PC-9 (cell line): ENCODE results near the gene FCRLB.

ENCODE experiments used
- EZH2 ChIP-seq: fragments of 200-600 bp; sonication (generic); IDR thresholded peaks from 2 replicates; pipeline ENCODE4 v1.8.0; 2017; ENCODE audit warnings: antibody characterized with exemption, low read depth
- TF ChIP-seq, protein P1 (sequence below): fragments of 200-600 bp; sonication (generic); conservative IDR thresholded peaks from 2 replicates; pipeline ENCODE4 v1.6.1; 2017; ENCODE audit warnings: mixed run types, antibody characterized with exemption, mild to moderate bottlenecking, moderate library complexity

DNA sequence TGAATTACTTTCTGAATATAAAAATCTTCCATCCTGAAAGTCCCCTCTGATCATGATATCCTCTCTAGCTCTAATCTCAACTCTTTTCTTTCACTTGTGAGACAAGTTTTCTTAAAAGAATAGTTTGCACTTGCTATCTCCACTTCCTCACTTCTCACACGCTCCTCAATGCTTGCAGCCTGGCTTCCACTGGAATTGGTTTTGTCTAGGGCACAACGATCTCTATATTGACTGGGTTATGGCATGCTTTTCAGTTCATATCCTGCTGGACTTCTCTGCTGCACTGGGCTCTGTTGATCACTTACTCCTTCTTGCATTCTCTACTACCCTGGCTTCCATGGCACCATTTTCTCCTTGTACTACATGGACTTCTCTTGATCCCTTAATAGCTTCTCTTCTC is 13.8 kb upstream of the FCRLB start:
- TF ChIP-seq, protein P1, sequence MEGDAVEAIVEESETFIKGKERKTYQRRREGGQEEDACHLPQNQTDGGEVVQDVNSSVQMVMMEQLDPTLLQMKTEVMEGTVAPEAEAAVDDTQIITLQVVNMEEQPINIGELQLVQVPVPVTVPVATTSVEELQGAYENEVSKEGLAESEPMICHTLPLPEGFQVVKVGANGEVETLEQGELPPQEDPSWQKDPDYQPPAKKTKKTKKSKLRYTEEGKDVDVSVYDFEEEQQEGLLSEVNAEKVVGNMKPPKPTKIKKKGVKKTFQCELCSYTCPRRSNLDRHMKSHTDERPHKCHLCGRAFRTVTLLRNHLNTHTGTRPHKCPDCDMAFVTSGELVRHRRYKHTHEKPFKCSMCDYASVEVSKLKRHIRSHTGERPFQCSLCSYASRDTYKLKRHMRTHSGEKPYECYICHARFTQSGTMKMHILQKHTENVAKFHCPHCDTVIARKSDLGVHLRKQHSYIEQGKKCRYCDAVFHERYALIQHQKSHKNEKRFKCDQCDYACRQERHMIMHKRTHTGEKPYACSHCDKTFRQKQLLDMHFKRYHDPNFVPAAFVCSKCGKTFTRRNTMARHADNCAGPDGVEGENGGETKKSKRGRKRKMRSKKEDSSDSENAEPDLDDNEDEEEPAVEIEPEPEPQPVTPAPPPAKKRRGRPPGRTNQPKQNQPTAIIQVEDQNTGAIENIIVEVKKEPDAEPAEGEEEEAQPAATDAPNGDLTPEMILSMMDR: no peak
- no peak for TF ChIP-seq EZH2
